Liver (tissue), 9 donors: ENCODE data around the gene FAM169A. TPM values are rescaled to one million over a fixed set of nuclear protein-coding genes. Genes with fewer than 3 reads are reported as not detected.
"Not testable (repeated sequence)": the region's sequence is repeated elsewhere in the genome, so short reads cannot be mapped to it uniquely, and the experiment has no call there.

Experiments used
- DNase-seq: peaks from one replicate; pipeline ENCODE4 v3.0.0-alpha.2; 2017; ENCODE audit warnings: low spot score
- H3K27ac ChIP-seq, 2 donors: one replicate each; pipeline ENCODE4 v1.7.0; 2013; ENCODE audit warnings: inconsistent platforms in 2 of 2, low read length in 2 of 2, control low read depth in 1 of 2, low read depth in 1 of 2, mild to moderate bottlenecking in 1 of 2
- H3K27me3 ChIP-seq, 4 donors: one replicate each; pipeline versions ENCODE4 v1.6.1 to v1.7.0; 2013; ENCODE audit warnings: low read length in 3 of 4, inconsistent platforms in 1 of 4, mild to moderate bottlenecking in 1 of 4, moderate library complexity in 1 of 4; ENCODE audit not compliant: control insufficient read depth in 4 of 4, insufficient read depth in 4 of 4
- H3K36me3 ChIP-seq, 4 donors: one replicate each; pipeline versions ENCODE4 v1.6.1 to v1.7.0; 2013; ENCODE audit warnings: low read length in 3 of 4, mild to moderate bottlenecking in 3 of 4, low read depth in 1 of 4, moderate library complexity in 1 of 4; ENCODE audit not compliant: control insufficient read depth in 4 of 4, insufficient read depth in 3 of 4
- H3K4me1 ChIP-seq, 4 donors: one replicate each; pipeline versions ENCODE4 v1.6.1 to v1.7.0; 2013; ENCODE audit warnings: low read length in 3 of 4, mild to moderate bottlenecking in 3 of 4, moderate library complexity in 1 of 4; ENCODE audit not compliant: control insufficient read depth in 4 of 4, insufficient read depth in 4 of 4
- H3K4me3 ChIP-seq, 3 donors: one replicate each; pipeline versions ENCODE4 v1.6.1 to v1.7.0; 2013; ENCODE audit warnings: low read length in 3 of 3, control low read depth in 1 of 3, low read depth in 1 of 3, mild to moderate bottlenecking in 1 of 3
- H3K9ac ChIP-seq, 2 donors: one replicate each; pipeline ENCODE4 v1.7.0; 2013; ENCODE audit warnings: low read length in 2 of 2, mild to moderate bottlenecking in 2 of 2, moderate library complexity in 2 of 2, control low read depth in 1 of 2, low read depth in 1 of 2
- H3K9me3 ChIP-seq, 4 donors: one replicate each; pipeline versions ENCODE4 v1.6.1 to v1.7.0; 2013; ENCODE audit warnings: low read length in 3 of 4; ENCODE audit not compliant: control insufficient read depth in 4 of 4
- ATF3 ChIP-seq: IDR thresholded peaks from 2 replicates; pipeline ENCODE4 v1.6.1; 2016; ENCODE audit warnings: antibody characterized with exemption
- HNF4A ChIP-seq, 2 donors: conservative IDR thresholded peaks; 2 replicates each; pipeline ENCODE4 v1.6.1; 2016; ENCODE audit warnings: antibody characterized with exemption in 2 of 2, mild to moderate bottlenecking in 2 of 2
- JUND ChIP-seq, 2 donors: IDR thresholded peaks; 2 replicates each; pipeline ENCODE4 v1.6.1; 2016; ENCODE audit warnings: antibody characterized with exemption in 2 of 2
- YY1 ChIP-seq: IDR thresholded peaks from 2 replicates; pipeline ENCODE4 v1.6.1; 2016; ENCODE audit warnings: antibody characterized with exemption, mild to moderate bottlenecking
- ZBTB33 ChIP-seq: IDR thresholded peaks from 2 replicates; pipeline ENCODE4 v1.6.1; 2016; ENCODE audit warnings: antibody characterized with exemption
- WGBS: extraction: QIAGEN DNeasy Blood & Tissue Kit; methylation state at CpG from one replicate; pipeline ENCODE4 v1.1.7; 2013; 5-methylcytosine and 5-hydroxymethylcytosine counted together
- polyA plus RNA-seq, 2 donors: library from polyadenylated mRNA; stranded (reverse) in 1 of 2; unstranded in 1 of 2; fragments of 200-250 nt in 1 of 2; fragments of >200 nt in 1 of 2; fragmentation: Nextera tagmentation in 1 of 2; extraction: Ambion mirVana in 1 of 2; gene quantifications; one replicate each; pipeline versions ENCODE4 v1.2.1 to v1.2.3, GENCODE V29; 2013 to 2015
- total RNA-seq, 2 donors: library from RNA; depleted of rRNA; stranded (reverse); fragments of >200 nt; gene quantifications; one replicate each; pipeline ENCODE4 v1.2.3, GENCODE V29; 2014
- donor health status: healthy.
- donor health status: healthy.
- donor health status: healthy.
- donor health status: healthy.
- donor health status: healthy.

The FAM169A gene
- total RNA-seq (1 to 10 TPM; 1.0 to 5.0 TPM), polyA plus RNA-seq (under 1 TPM; 0.58 to 0.83 TPM)

GRCh38 chr5:74865804-74866595 is at the start of gene FAM169A:
FAM169A (minus strand) TSS chr5:74866387; CDS start chr5:74841676, 24,711 bp downstream.
- Histone ChIP-seq H3K4me1 (peaks cover 4 to 19% (median 13%) of the 10 kb centered on the region in 4 donors), H3K4me3 (peak within 1 kb of the TSS; percentile 56 to 72 (median 66)), H3K9ac (peak within 1 kb of the TSS; percentile 33 to 84), H3K27ac (peak within 1 kb of the TSS in 1 of 2 donors; percentile 57), H3K36me3 (no peaks in the 10 kb centered on the region), H3K9me3 (no peaks in the 10 kb centered on the region), H3K27me3 (no peaks in the 10 kb centered on the region)
- under 1% methylated on average over 119 of the region's 119 CpGs for WGBS
- peak; percentile 55 for TF ChIP-seq YY1
- no peak for TF ChIP-seq ATF3
- peak; percentile 42 for DNase-seq

GRCh38 chr5:74915488-74915887 is 49.3 kb upstream of the FAM169A start:
- Histone ChIP-seq H3K9me3 (peaks cover 0 to 2% (median 0%) of the 10 kb centered on the region in 4 donors), H3K27ac (no peak overlapping the region), H3K9ac (no peak overlapping the region), H3K27me3 (no peaks in the 10 kb centered on the region), H3K36me3 (no peaks in the 10 kb centered on the region), H3K4me3 (no peak overlapping the region), H3K4me1 (peaks cover 10 to 40% (median 33%) of the 10 kb centered on the region in 4 donors)
- no peak for DNase-seq
- TF ChIP-seq HNF4A (conservative IDR thresholded peaks at IDR 0.05) = no peak
- TF ChIP-seq JUND (IDR thresholded peaks at IDR 0.05) = no peak
- no peak for TF ChIP-seq ZBTB33
- WGBS = 94% methylated on average over 1 of the region's 1 CpG

- H3K9me3 ChIP-seq, DNase-seq, H3K9ac ChIP-seq, H3K27me3 ChIP-seq, H3K4me3 ChIP-seq, H3K36me3 ChIP-seq, H3K27ac ChIP-seq: not testable (repeated sequence)
- 94% methylated on average over 2 of the region's 2 CpGs for WGBS
- H3K4me1 ChIP-seq = peaks cover 0 to 10% (median 6%) of the 10 kb centered on the region in 4 donors
These were observed 45.2 kb upstream of the FAM169A start for GRCh38 chr5:74911421-74911820.

- not testable (repeated sequence) for H3K27me3 ChIP-seq, H3K9ac ChIP-seq, H3K4me1 ChIP-seq, H3K27ac ChIP-seq, H3K36me3 ChIP-seq, H3K9me3 ChIP-seq, DNase-seq, H3K4me3 ChIP-seq
These were observed 43.7 kb upstream of the FAM169A start for GRCh38 chr5:74909888-74910287.

- H3K9ac ChIP-seq, H3K27ac ChIP-seq, H3K4me3 ChIP-seq, H3K36me3 ChIP-seq, DNase-seq, H3K4me1 ChIP-seq, H3K9me3 ChIP-seq, H3K27me3 ChIP-seq: not testable (repeated sequence)
- 92% methylated on average over 6 of the region's 6 CpGs for WGBS
These were observed 42.0 kb upstream of the FAM169A start for GRCh38 chr5:74908237-74908636.

GRCh38 chr5:74904713-74905112 is 38.5 kb upstream of the FAM169A start:
- H3K27ac ChIP-seq, DNase-seq, H3K4me3 ChIP-seq, H3K9me3 ChIP-seq, H3K4me1 ChIP-seq, H3K27me3 ChIP-seq, H3K9ac ChIP-seq, H3K36me3 ChIP-seq: not testable (repeated sequence)
- WGBS = 95% methylated on average over 4 of the region's 4 CpGs
